ENCODE data around the gene KLHL29.
"Not testable (repeated sequence)": the region's sequence is repeated elsewhere in the genome, so short reads cannot be mapped to it uniquely, and the experiment has no call there.

Gene KLHL29

GRCh38 chr2:23373666-23374065, 11.3 kb upstream of the KLHL29 start:
- DNase-seq = no peak

- DNase-seq = peak; percentile 14
Observed at GRCh38 chr2:23375448-23375847, 9.5 kb upstream of the KLHL29 start.

GRCh38 chr2:23376075-23376474, 8.9 kb upstream of the KLHL29 start:
- DNase-seq = no peak

GRCh38 chr2:23376972-23377371, 8.0 kb upstream of the KLHL29 start:
- DNase-seq = no peak

GRCh38 chr2:23377771-23378170, 7.2 kb upstream of the KLHL29 start:
- DNase-seq = no peak

- DNase-seq = no peak
Observed at GRCh38 chr2:23378496-23378895, 6.5 kb upstream of the KLHL29 start.

GRCh38 chr2:23379220-23379695, 5.7 kb upstream of the KLHL29 start:
- no peak for DNase-seq

- no peak for DNase-seq
Observed at GRCh38 chr2:23380562-23381065, 4.4 kb upstream of the KLHL29 start.

GRCh38 chr2:23381084-23381483, 3.9 kb upstream of the KLHL29 start:
- DNase-seq = peak; percentile 50

GRCh38 chr2:23381485-23381884, 3.5 kb upstream of the KLHL29 start:
- DNase-seq = no peak

- no peak for DNase-seq
Observed at GRCh38 chr2:23383100-23383499, 1.9 kb upstream of the KLHL29 start.

- DNase-seq = peak; percentile 58
Observed at GRCh38 chr2:23385351-23385747, 370 bp downstream of the KLHL29 start.

- DNase-seq = peak; percentile 59
Observed at GRCh38 chr2:23385748-23386338, 864 bp downstream of the KLHL29 start.

GRCh38 chr2:23386339-23387220, 1.6 kb downstream of the KLHL29 start:
- DNase-seq = peak; percentile 63

GRCh38 chr2:23387221-23387550, 2.2 kb downstream of the KLHL29 start:
- no peak for DNase-seq

GRCh38 chr2:23387845-23388244, 2.9 kb downstream of the KLHL29 start:
- DNase-seq = no peak

GRCh38 chr2:23388294-23388693, 3.3 kb downstream of the KLHL29 start:
- DNase-seq = peak; percentile 17

GRCh38 chr2:23388756-23389514, 4.0 kb downstream of the KLHL29 start:
- DNase-seq = no peak

- no peak for DNase-seq
Observed at GRCh38 chr2:23390152-23390551, 5.2 kb downstream of the KLHL29 start.

- DNase-seq = not testable (repeated sequence)
Observed at GRCh38 chr2:23391237-23391736, 6.3 kb downstream of the KLHL29 start.

GRCh38 chr2:23393722-23394121, 8.7 kb downstream of the KLHL29 start:
- no peak for DNase-seq

GRCh38 chr2:23394700-23395099, 9.7 kb downstream of the KLHL29 start:
- no peak for DNase-seq

- no peak for DNase-seq
Observed at GRCh38 chr2:23397478-23397877, 12.5 kb downstream of the KLHL29 start.

Measured in NCI-H345 (cell line).